ENCODE results near the gene CMTM8.

DNA sequence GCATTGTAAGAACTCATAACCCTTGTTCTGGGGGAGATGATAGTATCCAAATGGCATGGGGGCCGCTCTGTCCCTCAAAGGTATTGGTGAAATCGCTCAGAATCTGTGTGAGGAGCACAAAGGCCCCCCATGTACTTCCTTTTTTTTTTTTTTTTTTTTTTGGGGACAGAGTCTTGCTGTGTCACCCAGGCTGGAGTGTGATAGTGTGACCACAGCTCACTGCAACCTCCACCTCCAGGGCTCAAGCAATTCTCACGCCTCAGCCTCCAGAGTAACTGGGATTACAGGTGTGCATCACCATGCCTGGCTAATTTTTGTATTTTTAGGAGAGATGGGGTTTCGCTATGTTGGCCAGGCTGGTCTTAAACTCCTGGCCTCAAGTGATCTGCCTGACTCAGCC is 37.0 kb downstream of the CMTM8 start:
- TF ChIP-seq YY1 (IDR thresholded peaks at IDR 0.05; ENCODE audit: insufficient read depth, insufficient read length) (no peak), SUZ12 (IDR thresholded peaks at IDR 0.05; ENCODE audit: extremely low read depth, insufficient read depth, insufficient read length) (no peak), ZNF274 (IDR thresholded peaks at IDR 0.05; ENCODE audit: low read depth, low read length) (no peak)
